ENCODE measurements around the gene SHB. TPM values are rescaled to one million over a fixed set of nuclear protein-coding genes. Genes with fewer than 3 reads are reported as not detected.

The SHB gene
- total RNA-seq, 1 experiment from 2014 or later, result 28.7 TPM

DNA sequence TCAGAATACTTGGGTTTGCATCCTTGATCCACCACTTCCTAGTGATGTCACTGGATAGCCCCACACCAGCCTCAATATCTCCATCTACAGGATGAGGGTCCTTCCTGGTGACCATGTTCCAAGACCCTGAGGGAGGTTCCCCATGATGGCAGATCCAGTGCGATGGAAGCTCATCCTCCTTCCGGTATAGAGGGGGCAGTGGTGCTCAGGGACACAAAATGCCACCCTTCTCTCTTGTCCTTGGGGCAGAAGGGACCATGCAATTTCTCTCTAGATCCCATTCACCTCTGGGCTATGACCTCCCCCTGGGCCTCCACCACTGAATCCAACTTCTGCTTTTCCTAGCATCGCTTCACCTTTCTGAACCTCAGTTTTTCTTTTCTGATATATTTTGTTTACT, 159.7 kb downstream of the SHB start:
- Histone ChIP-seq H3K79me2 (ENCODE audit: insufficient read depth, low read length) (no peaks in the 10 kb centered on the region), H3K36me3 (ENCODE audit: control insufficient read depth in 1 of 2, insufficient read depth in 2 of 2, low read length in 2 of 2) (no peaks in the 10 kb centered on the region), H3K9me2 (ENCODE audit: insufficient read depth) (no peaks in the 10 kb centered on the region), H3K9ac (ENCODE audit: low read length) (no peak overlapping the region), H3K4me3 (replicated peaks in 1 of 2; ENCODE audit: low read depth in 1 of 2, low read length in 2 of 2) (no peak overlapping the region), H3K4me2 (ENCODE audit: low read length) (no peak overlapping the region), H3K9me3 (ENCODE audit: control insufficient read depth in 1 of 2, insufficient read depth in 1 of 2, low read depth in 1 of 2, low read length in 2 of 2) (no peaks in the 10 kb centered on the region), H3K27ac (ENCODE audit: low read depth, low read length) (no peak overlapping the region), H3K4me1 (ENCODE audit: control insufficient read depth in 1 of 2, insufficient read depth in 2 of 2, low read length in 2 of 2) (peaks cover 4 to 13% of the 10 kb centered on the region in 2 experiments; a peak in 2 of 4 replicates), H4K20me1 (ENCODE audit: insufficient read depth) (no peaks in the 10 kb centered on the region), H3K27me3 (ENCODE audit: insufficient read depth, low read length) (no peaks in the 10 kb centered on the region), H2AFZ (ENCODE audit: low read depth, low read length, poor library complexity, severe bottlenecking) (no peak overlapping the region)
- ChIA-PET RAD21 (ENCODE audit: low non-redundant PET in 1 of 2, low total read pairs in 2 of 2, uncharacterized antibody in 2 of 2, unreplicated experiment in 2 of 2) (no interaction called here), POLR2A (no interaction called here), CTCF (no interaction called here)
- intact Hi-C loops (cut with micrococcal nuclease), result no loop called here
- no TSS peak for BruUV-seq (replicated peaks)
- DNase-seq (ENCODE audit: low read depth, low spot score), result no peak
- TF ChIP-seq ELF1 (IDR thresholded peaks at IDR 0.05; ENCODE audit: borderline replicate concordance, low read depth) (no peak), CBX3 (IDR thresholded peaks at IDR 0.05; ENCODE audit: low read depth) (no peak), TCF7L2 (IDR thresholded peaks at IDR 0.05; ENCODE audit: borderline replicate concordance, extremely low read depth, insufficient read depth, insufficient read length) (no peak), EZH2phosphoT487 (IDR thresholded peaks at IDR 0.05; ENCODE audit: borderline replicate concordance) (no peak), ZFX (IDR thresholded peaks at IDR 0.05) (no peak), CEBPB (IDR thresholded peaks at IDR 0.05; ENCODE audit: low read depth) (no peak), FOSL1 (IDR thresholded peaks at IDR 0.05; ENCODE audit: low read depth) (no peak), POLR2AphosphoS5 (IDR thresholded peaks at IDR 0.05; ENCODE audit: low read depth, low read length) (no peak)
- ATAC-seq, result no peak

DNA sequence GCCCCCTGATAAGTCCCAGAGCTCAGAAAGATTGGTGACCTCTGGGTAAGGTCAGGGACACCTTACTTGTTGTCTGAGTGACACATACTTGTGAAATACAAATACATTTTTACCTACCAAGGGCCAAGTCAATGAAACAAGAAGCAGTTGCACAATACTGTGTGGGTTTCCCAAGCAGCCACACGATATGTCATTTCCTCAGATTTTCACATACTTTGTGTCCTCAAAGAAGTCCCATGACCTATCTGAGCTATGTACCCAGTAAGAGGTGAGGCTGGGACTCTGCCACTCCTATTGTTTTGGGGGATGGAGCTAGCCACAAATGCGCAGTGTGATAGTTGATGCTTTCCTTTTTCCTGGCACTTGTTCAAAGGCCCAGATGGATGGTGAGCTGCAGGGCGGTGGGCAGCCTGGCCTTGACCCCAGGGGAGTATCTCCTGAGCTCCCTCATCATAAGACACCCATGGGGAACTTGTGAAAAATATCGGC, 160.3 kb downstream of the SHB start:
- H3K4me2 ChIP-seq (ENCODE audit: low read length), result no peak overlapping the region
- H2AFZ ChIP-seq (ENCODE audit: low read depth, low read length, poor library complexity, severe bottlenecking), result no peak overlapping the region
- H3K36me3 ChIP-seq (ENCODE audit: control insufficient read depth in 1 of 2, insufficient read depth in 2 of 2, low read length in 2 of 2), result no peaks in the 10 kb centered on the region
- ChIA-PET CTCF (no interaction called here), RAD21 (ENCODE audit: low non-redundant PET in 1 of 2, low total read pairs in 2 of 2, uncharacterized antibody in 2 of 2, unreplicated experiment in 2 of 2) (no interaction called here), POLR2A (interaction anchor here (0.6 kb wide), 1 partner anchor 8 kb away, joined by 3 read pairs; no protein-coding TSS in a partner anchor)
- no peak for ATAC-seq
- no peak overlapping the region for H3K27ac ChIP-seq (ENCODE audit: low read depth, low read length)
- H3K27me3 ChIP-seq (ENCODE audit: insufficient read depth, low read length), result no peaks in the 10 kb centered on the region
- intact Hi-C loops (cut with micrococcal nuclease), result no loop called here
- DNase-seq (ENCODE audit: low read depth, low spot score), result no peak
- BruUV-seq (replicated peaks), result no TSS peak
- H3K9ac ChIP-seq (ENCODE audit: low read length), result no peak overlapping the region
- no peaks in the 10 kb centered on the region for H3K9me3 ChIP-seq (ENCODE audit: control insufficient read depth in 1 of 2, insufficient read depth in 1 of 2, low read depth in 1 of 2, low read length in 2 of 2)
- peaks cover 4 to 10% of the 10 kb centered on the region in 2 experiments; a peak in 2 of 4 replicates for H3K4me1 ChIP-seq (ENCODE audit: control insufficient read depth in 1 of 2, insufficient read depth in 2 of 2, low read length in 2 of 2)
- TF ChIP-seq, protein P1, sequence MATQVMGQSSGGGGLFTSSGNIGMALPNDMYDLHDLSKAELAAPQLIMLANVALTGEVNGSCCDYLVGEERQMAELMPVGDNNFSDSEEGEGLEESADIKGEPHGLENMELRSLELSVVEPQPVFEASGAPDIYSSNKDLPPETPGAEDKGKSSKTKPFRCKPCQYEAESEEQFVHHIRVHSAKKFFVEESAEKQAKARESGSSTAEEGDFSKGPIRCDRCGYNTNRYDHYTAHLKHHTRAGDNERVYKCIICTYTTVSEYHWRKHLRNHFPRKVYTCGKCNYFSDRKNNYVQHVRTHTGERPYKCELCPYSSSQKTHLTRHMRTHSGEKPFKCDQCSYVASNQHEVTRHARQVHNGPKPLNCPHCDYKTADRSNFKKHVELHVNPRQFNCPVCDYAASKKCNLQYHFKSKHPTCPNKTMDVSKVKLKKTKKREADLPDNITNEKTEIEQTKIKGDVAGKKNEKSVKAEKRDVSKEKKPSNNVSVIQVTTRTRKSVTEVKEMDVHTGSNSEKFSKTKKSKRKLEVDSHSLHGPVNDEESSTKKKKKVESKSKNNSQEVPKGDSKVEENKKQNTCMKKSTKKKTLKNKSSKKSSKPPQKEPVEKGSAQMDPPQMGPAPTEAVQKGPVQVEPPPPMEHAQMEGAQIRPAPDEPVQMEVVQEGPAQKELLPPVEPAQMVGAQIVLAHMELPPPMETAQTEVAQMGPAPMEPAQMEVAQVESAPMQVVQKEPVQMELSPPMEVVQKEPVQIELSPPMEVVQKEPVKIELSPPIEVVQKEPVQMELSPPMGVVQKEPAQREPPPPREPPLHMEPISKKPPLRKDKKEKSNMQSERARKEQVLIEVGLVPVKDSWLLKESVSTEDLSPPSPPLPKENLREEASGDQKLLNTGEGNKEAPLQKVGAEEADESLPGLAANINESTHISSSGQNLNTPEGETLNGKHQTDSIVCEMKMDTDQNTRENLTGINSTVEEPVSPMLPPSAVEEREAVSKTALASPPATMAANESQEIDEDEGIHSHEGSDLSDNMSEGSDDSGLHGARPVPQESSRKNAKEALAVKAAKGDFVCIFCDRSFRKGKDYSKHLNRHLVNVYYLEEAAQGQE (IDR thresholded peaks at IDR 0.05; ENCODE audit: low read depth), result no peak
- TF ChIP-seq, protein P2, sequence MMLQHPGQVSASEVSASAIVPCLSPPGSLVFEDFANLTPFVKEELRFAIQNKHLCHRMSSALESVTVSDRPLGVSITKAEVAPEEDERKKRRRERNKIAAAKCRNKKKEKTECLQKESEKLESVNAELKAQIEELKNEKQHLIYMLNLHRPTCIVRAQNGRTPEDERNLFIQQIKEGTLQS (IDR thresholded peaks at IDR 0.05), result no peak
- no peaks in the 10 kb centered on the region for H3K9me2 ChIP-seq (ENCODE audit: insufficient read depth)
- no peaks in the 10 kb centered on the region; the same call in 1 of the 2 replicates for H3K79me2 ChIP-seq (ENCODE audit: insufficient read depth, low read length)
- H4K20me1 ChIP-seq (ENCODE audit: insufficient read depth), result no peaks in the 10 kb centered on the region
- H3K4me3 ChIP-seq (replicated peaks in 1 of 2; ENCODE audit: low read depth in 1 of 2, low read length in 2 of 2), result no peak overlapping the region
